ENCODE data around the gene LIN37. TPM values are rescaled to one million over a fixed set of nuclear protein-coding genes. Genes with fewer than 3 reads are reported as not detected.

Gene LIN37
- total RNA-seq, 1 experiment from 2014 or later = 5.9 TPM

- no peak overlapping the region for H2AK5ac ChIP-seq (ENCODE audit: insufficient read length, low read length)
- H2BK120ac ChIP-seq (ENCODE audit: low read depth, low read length, poor library complexity, severe bottlenecking) = no peak overlapping the region
- peaks cover 41 to 50% of the 10 kb centered on the region in 2 experiments for H3K4me1 Mint-ChIP-seq
- no peaks in the 10 kb centered on the region for H3K9me3 ChIP-seq (ENCODE audit: control insufficient read depth, low read depth, low read length)
- H3K14ac ChIP-seq (ENCODE audit: insufficient read depth, low read length) = no peak overlapping the region
- no peak overlapping the region for H2BK20ac ChIP-seq (ENCODE audit: low read depth, low read length, poor library complexity, severe bottlenecking)
- H3K27ac ChIP-seq (ENCODE audit: insufficient read length, low read depth, low read length) = no peak overlapping the region
- H3T11ph ChIP-seq (ENCODE audit: low read length) = no peak overlapping the region
- no peak for DNase-seq
- no peak overlapping the region for H4K91ac ChIP-seq (ENCODE audit: insufficient read length, low read depth, low read length)
- no peaks in the 10 kb centered on the region for H3K79me2 ChIP-seq (ENCODE audit: insufficient read depth, low read length)
- no peak overlapping the region for H3K4me2 ChIP-seq (ENCODE audit: insufficient read depth, insufficient read length, low read length)
- peaks cover 28% of the 10 kb centered on the region for H3K27me3 Mint-ChIP-seq (ENCODE audit: low read depth)
- H3K4me3 Mint-ChIP-seq = no peak overlapping the region
- no peak overlapping the region for H2BK12ac ChIP-seq (ENCODE audit: insufficient read length, low read depth, low read length)
- H3K27me3 ChIP-seq (ENCODE audit: insufficient read depth, low read length) = no peaks in the 10 kb centered on the region
- no peak overlapping the region for H3K27ac Mint-ChIP-seq
- no peak overlapping the region for H3K4ac ChIP-seq (ENCODE audit: low read depth, low read length)
- no peak overlapping the region for H3K9ac ChIP-seq (ENCODE audit: extremely low read depth, insufficient read length, low read length)
- no peak overlapping the region for H4K5ac ChIP-seq (ENCODE audit: insufficient read length, low read depth, low read length)
- H3K9me3 Mint-ChIP-seq = no peaks in the 10 kb centered on the region; a peak in 1 of 5 replicates
- H2BK5ac ChIP-seq (ENCODE audit: insufficient read length, low read length) = no peak overlapping the region
- H3K23ac ChIP-seq (ENCODE audit: insufficient read length, low read depth, low read length) = no peak overlapping the region
- H3K18ac ChIP-seq (ENCODE audit: insufficient read length, low read depth, low read length) = no peak overlapping the region
- no peak overlapping the region for H2AFZ ChIP-seq (ENCODE audit: low read length)
- no CpG with 5 or more reads among the region's 8 CpGs for WGBS (ENCODE audit: extremely low coverage, insufficient read length, low lambda C conversion rate)
- no peak for TF ChIP-seq CTCF (conservative IDR thresholded peaks at IDR 0.05)
- peaks cover 5% of the 10 kb centered on the region; the same call in 1 of the 2 replicates for H3K4me1 ChIP-seq (ENCODE audit: insufficient read depth, low read length)
- no peak overlapping the region for H2BK15ac ChIP-seq (ENCODE audit: low read depth, low read length)
- H3K36me3 Mint-ChIP-seq (ENCODE audit: insufficient read depth in 1 of 3, low read depth in 3 of 3) = peaks cover 0 to 8% (median 2%) of the 10 kb centered on the region in 3 experiments; a peak in 2 of 7 replicates
- no peak overlapping the region for H3K56ac ChIP-seq (ENCODE audit: insufficient read length, low read depth, low read length)
- no peaks in the 10 kb centered on the region for H3K79me1 ChIP-seq (ENCODE audit: insufficient read depth, low read depth, low read length, poor library complexity, severe bottlenecking)
- H3K23me2 ChIP-seq (ENCODE audit: insufficient read length, low read depth, low read length, poor library complexity, severe bottlenecking) = peaks cover 5% of the 10 kb centered on the region
- no peak overlapping the region for H4K8ac ChIP-seq (replicated peaks; ENCODE audit: insufficient read length, low read depth, low read length)
- no peaks in the 10 kb centered on the region for H4K20me1 ChIP-seq (ENCODE audit: control insufficient read depth, insufficient read depth, insufficient read length)
Observed at GRCh38 chr19:35779033-35779432, 30.7 kb downstream of the LIN37 start.

Measured in H9 (cell line).